Dermis microvascular lymphatic vessel endothelial cell (primary cell): Measurements from ENCODE around the gene CREM. TPM values are rescaled to one million over a fixed set of nuclear protein-coding genes. Genes with fewer than 3 reads are reported as not detected.

Experiments used
- total RNA-seq: library from RNA; depleted of rRNA; stranded (reverse); fragments of >200 nt; gene quantifications from 2 replicates; pipeline ENCODE4 v1.2.1, GENCODE V29; 2014

The CREM gene
- total RNA-seq, 1 donor from 2014 or later = 66.1 TPM

Other genes with a start within 250 kb of the CREM start
- gene CUL2, start 36.5 kb upstream of the CREM start, total RNA-seq = 24.0 and 24.8 TPM in 2 replicates
- 65.7 and 81.4 TPM in 2 replicates for gene CCNY, start 209.7 kb downstream of the CREM start, total RNA-seq